ENCODE results near the gene TEN1.

The TEN1 gene

GRCh38 chr17:75976175-75976848 lies 2.7 kb upstream of the TEN1 start:
- no peak for DNase-seq (ENCODE audit: low spot score)

- no peak for DNase-seq (ENCODE audit: low spot score)
Measured at GRCh38 chr17:75979705-75980187, 706 bp downstream of the TEN1 start.

- no peak for DNase-seq (ENCODE audit: low spot score)
Measured at GRCh38 chr17:75980188-75981018, 1.4 kb downstream of the TEN1 start.

GRCh38 chr17:75981019-75981615 lies 2.1 kb downstream of the TEN1 start:
- DNase-seq (ENCODE audit: low spot score) = no peak

- no peak for DNase-seq (ENCODE audit: low spot score)
Measured at GRCh38 chr17:75983501-75984181, 4.6 kb downstream of the TEN1 start.

- DNase-seq (ENCODE audit: low spot score) = no peak
Measured at GRCh38 chr17:75985986-75986385, 6.9 kb downstream of the TEN1 start.

- DNase-seq (ENCODE audit: low spot score) = no peak
Measured at GRCh38 chr17:75987041-75987440, 8.0 kb downstream of the TEN1 start.

GRCh38 chr17:75991396-75991795 lies 12.4 kb downstream of the TEN1 start:
- no peak for DNase-seq (ENCODE audit: low spot score)

GRCh38 chr17:75994802-75995370 lies 15.8 kb downstream of the TEN1 start:
- no peak for DNase-seq (ENCODE audit: low spot score)

- no peak for DNase-seq (ENCODE audit: low spot score)
Measured at GRCh38 chr17:75995385-75995925, 16.4 kb downstream of the TEN1 start.

- DNase-seq (ENCODE audit: low spot score) = peak; percentile 41
Measured at GRCh38 chr17:75996665-75997590, 17.9 kb downstream of the TEN1 start.

GRCh38 chr17:75998327-75998795 lies 19.3 kb downstream of the TEN1 start:
- DNase-seq (ENCODE audit: low spot score) = no peak

- DNase-seq (ENCODE audit: low spot score) = peak; percentile 46
Measured at GRCh38 chr17:76000016-76000754, 21.1 kb downstream of the TEN1 start.

- DNase-seq (ENCODE audit: low spot score) = no peak
Measured at GRCh38 chr17:76000755-76001521, 21.9 kb downstream of the TEN1 start, which contains the start of gene CDK3. CDK3 (plus strand) TSS chr17:76000855; CDS start chr17:76001426, 571 bp downstream.

- DNase-seq (ENCODE audit: low spot score) = no peak
Measured at GRCh38 chr17:76002100-76002499, 23.1 kb downstream of the TEN1 start.

- DNase-seq (ENCODE audit: low spot score) = no peak
Measured at GRCh38 chr17:76003915-76004314, 24.9 kb downstream of the TEN1 start.

GRCh38 chr17:76004750-76005262 lies 25.8 kb downstream of the TEN1 start:
- DNase-seq (ENCODE audit: low spot score) = no peak
